Stomach smooth muscle (tissue), 2 donors: ENCODE data around the gene ZNF236.

Source experiments
- H3K27ac ChIP-seq: one replicate; pipeline ENCODE4 v1.7.0; 2013; ENCODE audit warnings: mild to moderate bottlenecking, low read length, inconsistent platforms
- H3K27me3 ChIP-seq, 2 donors: one replicate each; pipeline ENCODE4 v1.7.0; 2013; ENCODE audit warnings: low read length in 2 of 2; ENCODE audit not compliant: insufficient read depth in 2 of 2, control insufficient read depth in 1 of 2
- H3K36me3 ChIP-seq, 2 donors: one replicate each; pipeline ENCODE4 v1.7.0; 2013; ENCODE audit warnings: low read length in 2 of 2; ENCODE audit not compliant: control insufficient read depth in 2 of 2, insufficient read depth in 2 of 2
- H3K4me1 ChIP-seq: one replicate; pipeline ENCODE4 v1.7.0; 2013; ENCODE audit warnings: low read length; ENCODE audit not compliant: control insufficient read depth, insufficient read depth
- H3K4me3 ChIP-seq, 2 donors: one replicate each; pipeline ENCODE4 v1.7.0; 2013; ENCODE audit warnings: low read length in 2 of 2
- H3K9ac ChIP-seq, 2 donors: one replicate each; pipeline ENCODE4 v1.7.0; 2013; ENCODE audit warnings: low read length in 2 of 2, mild to moderate bottlenecking in 1 of 2
- H3K9me3 ChIP-seq, 2 donors: one replicate each; pipeline ENCODE4 v1.7.0; 2013; ENCODE audit warnings: low read length in 2 of 2; ENCODE audit not compliant: control insufficient read depth in 2 of 2
- donor health status: healthy.
- donor health status: Pancreatic carcinoma.

Gene ZNF236

GRCh38 chr18:76885001-76885400, 62.6 kb downstream of the ZNF236 start:
- Histone ChIP-seq H3K27ac (no peak overlapping the region), H3K36me3 (peaks cover 3 to 50% of the 10 kb centered on the region in 2 donors)

GRCh38 chr18:76886112-76886511, 63.8 kb downstream of the ZNF236 start:
- no peaks in the 10 kb centered on the region for H3K4me1 ChIP-seq
- no peak overlapping the region for H3K9ac ChIP-seq
- no peak overlapping the region for H3K27ac ChIP-seq
- no peak overlapping the region for H3K4me3 ChIP-seq
- H3K27me3 ChIP-seq, result no peaks in the 10 kb centered on the region
- H3K36me3 ChIP-seq, result peaks cover 0 to 44% of the 10 kb centered on the region in 2 donors
- no peaks in the 10 kb centered on the region for H3K9me3 ChIP-seq

More at GRCh38 chr18:76885001-76885400, 62.6 kb downstream of the ZNF236 start:
- Histone ChIP-seq H3K27me3 (no peaks in the 10 kb centered on the region), H3K9ac (no peak overlapping the region), H3K4me1 (no peaks in the 10 kb centered on the region), H3K4me3 (no peak overlapping the region), H3K9me3 (no peaks in the 10 kb centered on the region)

GRCh38 chr18:76889091-76889699, 66.8 kb downstream of the ZNF236 start:
- Histone ChIP-seq H3K4me1 (no peaks in the 10 kb centered on the region), H3K36me3 (peaks cover 0 to 29% of the 10 kb centered on the region in 2 donors), H3K4me3 (no peak overlapping the region), H3K9me3 (no peaks in the 10 kb centered on the region), H3K9ac (no peak overlapping the region), H3K27ac (no peak overlapping the region), H3K27me3 (no peaks in the 10 kb centered on the region)

GRCh38 chr18:76892832-76893231, 70.5 kb downstream of the ZNF236 start:
- Histone ChIP-seq H3K36me3 (peaks cover 32 to 43% of the 10 kb centered on the region in 2 donors), H3K4me1 (no peaks in the 10 kb centered on the region), H3K9ac (no peak overlapping the region), H3K9me3 (no peaks in the 10 kb centered on the region), H3K27me3 (no peaks in the 10 kb centered on the region), H3K4me3 (no peak overlapping the region), H3K27ac (no peak overlapping the region)

- H3K27me3 ChIP-seq, result no peaks in the 10 kb centered on the region
- no peaks in the 10 kb centered on the region for H3K4me1 ChIP-seq
- peaks cover 32 to 48% of the 10 kb centered on the region in 2 donors for H3K36me3 ChIP-seq
- H3K27ac ChIP-seq, result no peak overlapping the region
- no peak overlapping the region for H3K4me3 ChIP-seq
- H3K9ac ChIP-seq, result no peak overlapping the region
- no peaks in the 10 kb centered on the region for H3K9me3 ChIP-seq
These were observed 72.4 kb downstream of the ZNF236 start for GRCh38 chr18:76894566-76895346.

GRCh38 chr18:76895498-76895897, 73.1 kb downstream of the ZNF236 start:
- H3K4me3 ChIP-seq, result no peak overlapping the region
- peaks cover 32 to 49% of the 10 kb centered on the region in 2 donors for H3K36me3 ChIP-seq
- no peak overlapping the region for H3K9ac ChIP-seq
- H3K4me1 ChIP-seq, result no peaks in the 10 kb centered on the region
- H3K9me3 ChIP-seq, result no peaks in the 10 kb centered on the region
- no peak overlapping the region for H3K27ac ChIP-seq
- no peaks in the 10 kb centered on the region for H3K27me3 ChIP-seq

GRCh38 chr18:76896677-76897076, 74.3 kb downstream of the ZNF236 start:
- Histone ChIP-seq H3K4me1 (no peaks in the 10 kb centered on the region), H3K27me3 (no peaks in the 10 kb centered on the region), H3K9me3 (no peaks in the 10 kb centered on the region), H3K36me3 (peaks cover 36 to 46% of the 10 kb centered on the region in 2 donors), H3K4me3 (no peak overlapping the region), H3K9ac (no peak overlapping the region), H3K27ac (no peak overlapping the region)

GRCh38 chr18:76897257-76897656, 74.9 kb downstream of the ZNF236 start:
- H3K4me1 ChIP-seq, result no peaks in the 10 kb centered on the region
- no peak overlapping the region for H3K4me3 ChIP-seq
- no peaks in the 10 kb centered on the region for H3K27me3 ChIP-seq
- peaks cover 36 to 46% of the 10 kb centered on the region in 2 donors for H3K36me3 ChIP-seq
- H3K9me3 ChIP-seq, result no peaks in the 10 kb centered on the region
- H3K9ac ChIP-seq, result no peak overlapping the region
- no peak overlapping the region for H3K27ac ChIP-seq

- Histone ChIP-seq H3K9ac (no peak overlapping the region), H3K27ac (no peak overlapping the region), H3K4me3 (no peak overlapping the region), H3K9me3 (no peaks in the 10 kb centered on the region), H3K36me3 (peaks cover 7 to 24% of the 10 kb centered on the region in 2 donors), H3K4me1 (no peaks in the 10 kb centered on the region), H3K27me3 (no peaks in the 10 kb centered on the region)
These were observed 81.0 kb downstream of the ZNF236 start for GRCh38 chr18:76903386-76903785.

- no peak overlapping the region for H3K9ac ChIP-seq
- no peak overlapping the region for H3K4me3 ChIP-seq
- H3K27me3 ChIP-seq, result no peaks in the 10 kb centered on the region
- peaks cover 16 to 31% of the 10 kb centered on the region in 2 donors for H3K36me3 ChIP-seq
- H3K9me3 ChIP-seq, result no peaks in the 10 kb centered on the region
- H3K27ac ChIP-seq, result no peak overlapping the region
- no peaks in the 10 kb centered on the region for H3K4me1 ChIP-seq
These were observed 83.5 kb downstream of the ZNF236 start for GRCh38 chr18:76905821-76906220.

GRCh38 chr18:76908277-76908676, 85.9 kb downstream of the ZNF236 start:
- Histone ChIP-seq H3K9me3 (no peaks in the 10 kb centered on the region), H3K27ac (no peak overlapping the region), H3K27me3 (no peaks in the 10 kb centered on the region), H3K36me3 (peaks cover 22 to 42% of the 10 kb centered on the region in 2 donors), H3K9ac (no peak overlapping the region), H3K4me3 (no peak overlapping the region), H3K4me1 (no peaks in the 10 kb centered on the region)
